C4-2B (cell line): ENCODE measurements around the gene GPS1.

Experiments
- H3K27ac ChIP-seq: fragments of 450-650 bp; 2 replicates; pipeline ENCODE4 v1.5.1; 2017
- ZFX ChIP-seq: fragments of 450-650 bp; IDR thresholded peaks from 2 replicates; pipeline ENCODE4 v1.6.1; 2017
- TF ChIP-seq, protein P1 (sequence below): fragments of 450-650 bp; conservative IDR thresholded peaks from 2 replicates; pipeline ENCODE4 v1.5.1; 2017; ENCODE audit warnings: mild to moderate bottlenecking

GPS1 gene

DNA sequence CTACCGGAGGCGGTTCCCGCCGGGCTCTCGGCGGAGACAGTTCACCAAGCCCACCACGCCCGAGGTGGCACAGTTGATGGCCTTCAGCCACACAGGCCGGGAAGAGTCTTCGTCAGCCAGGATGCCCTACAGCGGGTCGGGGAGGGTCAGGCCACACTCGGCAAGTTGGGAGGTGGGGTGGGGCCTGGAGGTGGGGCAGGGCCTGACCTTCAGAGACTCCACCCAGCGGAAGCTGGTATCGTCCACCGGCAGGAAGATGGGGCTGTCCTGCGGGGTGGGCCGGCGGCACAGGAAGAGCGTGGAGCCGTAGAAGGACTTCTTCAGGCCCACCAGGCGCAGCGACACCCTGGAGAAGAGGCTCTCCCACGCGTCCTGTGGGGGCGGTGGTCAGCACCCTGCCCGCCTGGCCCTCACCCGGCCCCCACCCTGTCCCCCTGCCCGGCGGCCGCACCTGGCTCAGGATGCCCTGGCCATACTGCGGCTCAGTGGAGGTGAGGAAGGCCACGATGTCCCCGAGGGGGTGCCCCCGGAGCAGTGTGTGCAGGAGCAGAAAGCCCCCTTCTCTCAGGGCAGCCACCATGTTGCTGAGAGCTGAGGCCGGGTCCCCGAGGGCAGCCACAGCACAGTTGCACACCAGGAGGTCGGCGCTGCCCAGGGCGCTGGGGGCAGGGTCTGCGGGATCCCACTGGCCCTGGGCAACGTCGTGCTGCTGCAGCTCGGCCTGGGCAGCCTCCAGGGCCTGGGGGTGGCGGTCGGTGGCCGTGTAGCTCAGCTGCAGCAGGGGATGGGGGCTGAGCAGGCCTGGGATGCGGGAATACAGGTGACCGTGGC lies 33.5 kb downstream of the GPS1 start:
- no peak overlapping the region for H3K27ac ChIP-seq
- no peak for TF ChIP-seq ZFX
- TF ChIP-seq, protein P1, sequence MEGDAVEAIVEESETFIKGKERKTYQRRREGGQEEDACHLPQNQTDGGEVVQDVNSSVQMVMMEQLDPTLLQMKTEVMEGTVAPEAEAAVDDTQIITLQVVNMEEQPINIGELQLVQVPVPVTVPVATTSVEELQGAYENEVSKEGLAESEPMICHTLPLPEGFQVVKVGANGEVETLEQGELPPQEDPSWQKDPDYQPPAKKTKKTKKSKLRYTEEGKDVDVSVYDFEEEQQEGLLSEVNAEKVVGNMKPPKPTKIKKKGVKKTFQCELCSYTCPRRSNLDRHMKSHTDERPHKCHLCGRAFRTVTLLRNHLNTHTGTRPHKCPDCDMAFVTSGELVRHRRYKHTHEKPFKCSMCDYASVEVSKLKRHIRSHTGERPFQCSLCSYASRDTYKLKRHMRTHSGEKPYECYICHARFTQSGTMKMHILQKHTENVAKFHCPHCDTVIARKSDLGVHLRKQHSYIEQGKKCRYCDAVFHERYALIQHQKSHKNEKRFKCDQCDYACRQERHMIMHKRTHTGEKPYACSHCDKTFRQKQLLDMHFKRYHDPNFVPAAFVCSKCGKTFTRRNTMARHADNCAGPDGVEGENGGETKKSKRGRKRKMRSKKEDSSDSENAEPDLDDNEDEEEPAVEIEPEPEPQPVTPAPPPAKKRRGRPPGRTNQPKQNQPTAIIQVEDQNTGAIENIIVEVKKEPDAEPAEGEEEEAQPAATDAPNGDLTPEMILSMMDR, result no peak

DNA sequence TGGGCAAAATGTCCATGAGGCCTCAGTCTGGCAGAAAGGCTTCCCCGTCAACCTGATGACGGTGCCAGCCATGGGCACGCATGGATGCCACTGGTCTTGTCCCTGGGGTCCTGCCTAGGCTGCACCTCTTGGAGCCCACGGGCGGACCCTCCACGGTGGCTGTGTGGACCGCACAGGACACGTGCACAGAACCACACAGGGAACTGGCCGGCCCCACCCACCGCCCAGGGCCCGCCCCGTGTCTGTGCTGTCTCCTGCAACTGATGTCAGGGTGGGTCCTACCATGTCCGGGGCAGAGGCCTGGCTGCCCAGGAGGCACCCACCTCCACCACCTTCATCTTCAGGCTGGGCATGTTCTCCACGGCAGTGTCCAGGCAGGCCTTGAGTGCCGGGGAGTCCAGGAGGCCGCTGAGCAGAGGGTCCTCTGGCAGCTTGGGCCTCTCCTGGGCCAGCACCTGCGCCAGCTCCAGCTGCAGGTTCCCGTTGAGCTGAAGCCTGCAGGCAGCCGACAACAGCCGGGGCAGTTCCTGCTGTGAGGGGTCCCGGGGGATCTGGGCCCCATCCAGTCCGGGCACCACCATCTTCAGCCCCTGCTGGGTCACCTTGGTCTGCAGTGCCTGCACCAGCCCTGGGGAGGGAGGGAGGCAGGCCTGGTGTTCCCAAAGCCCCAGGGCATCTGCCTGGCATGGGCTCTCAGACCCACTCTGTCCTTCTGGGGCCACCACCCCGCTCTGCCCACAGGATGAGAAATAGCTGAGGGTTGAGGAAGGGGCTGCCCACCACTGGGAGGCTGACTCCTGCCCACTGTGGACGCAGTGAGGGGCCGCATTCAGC lies 34.5 kb downstream of the GPS1 start:
- no peak for TF ChIP-seq ZFX
- TF ChIP-seq, protein P1, result no peak
- no peak overlapping the region for H3K27ac ChIP-seq

DNA sequence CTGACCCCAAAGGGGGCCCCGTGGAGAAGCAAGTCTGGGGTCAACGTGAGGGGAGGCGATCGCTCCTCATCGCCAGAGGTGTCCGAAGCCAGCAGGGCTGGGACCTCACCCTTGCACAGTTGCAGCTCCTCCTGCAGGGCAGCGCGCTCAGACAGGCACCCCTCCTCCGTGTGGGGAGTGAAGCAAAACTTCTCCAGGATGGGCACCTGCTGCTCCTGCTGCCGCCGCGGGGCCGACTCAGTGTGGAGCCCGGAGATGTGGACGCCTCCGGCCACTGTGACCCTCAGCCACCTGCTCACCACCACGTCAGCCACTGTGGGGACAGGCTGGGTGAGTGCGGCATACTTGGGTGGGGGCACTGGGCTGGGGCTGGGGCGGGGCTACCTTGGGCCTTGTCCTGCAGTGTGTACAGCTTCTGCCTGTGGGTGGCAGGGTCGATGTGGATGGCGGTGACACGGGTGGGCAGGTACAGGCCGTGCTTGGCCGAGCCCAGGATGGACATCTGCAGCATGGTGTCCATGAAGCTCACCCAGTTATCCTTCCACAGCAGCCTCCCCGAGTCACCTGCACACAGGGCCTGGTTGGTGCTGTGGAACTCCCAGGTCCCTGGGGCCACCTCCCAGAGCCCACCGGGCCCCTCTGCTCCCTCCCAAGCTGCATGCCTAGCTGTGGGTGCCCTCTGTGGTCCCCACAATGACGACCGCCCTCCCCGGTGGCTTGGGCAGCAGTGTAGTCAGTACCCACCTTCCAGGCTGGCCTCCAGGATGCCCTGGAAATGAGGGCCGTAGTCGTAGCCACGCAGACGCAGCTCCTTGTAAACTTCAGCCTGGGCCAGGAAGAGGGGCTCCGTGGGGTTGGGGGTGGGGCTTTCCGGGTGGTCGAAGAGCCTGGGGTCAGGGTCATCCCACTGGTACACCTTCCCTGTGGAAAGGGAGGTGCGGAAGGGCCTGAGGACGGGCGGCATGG lies 35.5 kb downstream of the GPS1 start:
- TF ChIP-seq, protein P1, result no peak
- no peak for TF ChIP-seq ZFX
- H3K27ac ChIP-seq, result no peak overlapping the region

DNA sequence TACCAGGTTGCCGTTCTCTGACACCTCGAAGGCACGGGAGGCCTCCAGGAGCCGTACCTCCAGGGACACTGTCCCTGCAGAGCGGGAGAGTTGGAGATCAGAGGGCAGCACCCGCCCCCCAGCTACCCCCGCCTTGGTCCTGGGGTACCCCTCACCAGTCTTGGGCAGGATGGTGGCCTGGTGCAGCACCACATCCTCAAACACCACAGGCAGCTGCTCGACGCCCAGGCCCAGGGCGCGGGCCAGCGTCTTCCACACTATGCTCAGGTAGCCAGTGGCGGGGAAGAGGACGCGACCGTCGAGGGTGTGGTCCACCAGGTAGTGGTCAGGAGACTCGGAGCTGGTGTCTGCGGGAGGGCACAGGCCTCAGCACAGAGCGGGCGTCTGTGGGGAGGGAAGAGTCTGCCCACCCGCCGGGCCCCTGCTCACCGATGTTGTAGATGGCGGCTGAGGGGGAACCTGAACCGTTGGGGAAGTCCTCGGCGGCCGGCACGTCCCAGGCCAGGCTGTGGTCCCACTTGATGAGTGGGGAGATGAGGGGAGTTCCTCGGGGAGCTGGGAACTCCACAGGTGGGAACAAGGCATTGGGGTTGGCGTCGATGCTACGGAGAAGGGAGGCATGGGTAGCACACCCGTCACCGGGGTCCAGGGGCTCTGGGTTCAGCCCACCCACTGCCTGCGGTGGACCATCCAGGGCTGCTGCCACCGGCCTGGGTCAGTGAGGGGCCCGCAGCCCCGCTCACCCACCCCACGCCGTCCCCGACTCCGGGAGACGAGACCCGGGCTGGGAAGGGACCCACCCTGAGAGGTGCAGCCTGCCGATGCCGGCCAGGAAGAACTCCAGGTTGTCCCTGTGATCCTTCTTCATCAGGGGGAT lies 36.5 kb downstream of the GPS1 start:
- H3K27ac ChIP-seq, result peak overlapping the region; percentile 1; the same call in 1 of the 2 replicates
- TF ChIP-seq ZFX, result no peak
- TF ChIP-seq, protein P1, result no peak

DNA sequence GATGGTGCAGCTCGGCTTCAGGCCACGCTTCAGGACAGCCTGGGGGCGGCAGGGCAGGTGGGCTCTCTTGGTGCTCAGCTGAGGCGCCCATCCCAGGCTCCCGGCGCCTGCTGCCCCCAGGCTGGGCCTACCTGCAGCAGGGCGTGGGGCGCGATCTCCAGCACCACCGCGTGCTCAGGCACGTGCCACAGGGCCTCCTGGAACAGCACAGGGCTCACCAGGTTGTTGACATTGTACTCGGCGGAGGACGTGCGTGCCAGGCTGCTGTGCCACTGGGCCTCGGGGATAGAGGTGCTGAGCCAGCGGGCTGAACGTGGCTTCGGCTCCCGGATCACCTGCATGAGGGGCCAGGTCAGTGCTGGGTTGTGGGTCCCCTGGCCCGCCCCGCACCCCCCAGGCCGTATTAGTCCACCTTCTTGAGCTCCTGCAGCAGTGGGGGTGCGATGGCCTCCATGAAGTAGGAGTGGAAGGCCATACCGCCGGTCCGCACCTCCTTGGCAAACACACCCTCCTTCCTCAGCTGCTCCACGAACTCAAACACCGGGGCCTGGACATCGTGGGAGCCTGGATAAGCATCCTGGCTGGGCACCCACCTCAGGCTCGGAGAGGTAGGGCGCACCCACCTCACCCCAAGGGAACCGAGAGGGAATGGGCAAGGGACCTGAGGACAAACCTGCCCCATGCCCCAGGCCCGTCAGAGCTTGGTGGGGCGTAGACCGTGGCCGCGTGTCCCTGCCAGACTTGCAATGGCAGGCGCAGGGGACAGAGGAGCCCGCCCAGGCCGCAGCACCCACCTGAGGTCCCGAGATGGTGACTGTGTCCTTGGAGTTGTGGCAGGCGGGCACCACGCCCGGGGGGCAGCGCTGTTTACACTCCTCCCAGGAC lies 37.4 kb downstream of the GPS1 start:
- H3K27ac ChIP-seq, result peak overlapping the region; percentile 1; the same call in 1 of the 2 replicates
- TF ChIP-seq, protein P1, result no peak
- TF ChIP-seq ZFX, result 0 out of 2 replicates have a peak, but pooled peaks have one; percentile 12
